Activated T-helper 1 cell treated with anti-CD3 and anti-CD28 coated beads, Interleukin-12 subunit alpha, Interleukin-12 subunit beta, Interleukin-2, Interleukin-4 antibody, amounts not matched to agents 30 ng/mL and 10 ng/mL and 1 ng/mL, durations not matched to agents 14 hours and 24 hours and 36 hours (primary cell): ENCODE measurements around the gene MS4A8. TPM values are rescaled to one million over a fixed set of nuclear protein-coding genes. Genes with fewer than 3 reads are reported as not detected.
"Not testable (repeated sequence)": the region's sequence is repeated elsewhere in the genome, so short reads cannot be mapped to it uniquely, and the experiment has no call there.

Source experiments
- DNase-seq: peaks from one replicate; pipeline ENCODE4 v3.0.0; 2021; ENCODE audit warnings: low spot score
- H3K27ac Mint-ChIP-seq: one replicate; pipeline ENCODE4 v1.8.0; 2021; ENCODE audit warnings: mild to moderate bottlenecking, mixed read lengths
- H3K27me3 Mint-ChIP-seq: one replicate; pipeline ENCODE4 v1.8.0; 2022; ENCODE audit warnings: mild to moderate bottlenecking, moderate library complexity, mixed read lengths; ENCODE audit not compliant: insufficient read depth
- H3K36me3 Mint-ChIP-seq: one replicate; pipeline ENCODE4 v1.8.0; 2021; ENCODE audit warnings: low read depth, mixed read lengths
- H3K4me1 Mint-ChIP-seq: one replicate; pipeline ENCODE4 v1.8.0; 2021; ENCODE audit warnings: low read depth, mixed read lengths
- H3K4me3 Mint-ChIP-seq: one replicate; pipeline ENCODE4 v1.8.0; 2021; ENCODE audit warnings: mild to moderate bottlenecking, moderate library complexity, mixed read lengths
- H3K9me3 Mint-ChIP-seq: one replicate; pipeline ENCODE4 v1.8.0; 2021; ENCODE audit warnings: mixed read lengths
- intact Hi-C: fragments of 100-400 bp; cut with micrococcal nuclease; formaldehyde crosslinking; loops from one replicate; pipeline ENCODE4 v1.15.1; 2024
- total RNA-seq: library from RNA; stranded (reverse); gene quantifications from 2 replicates; pipeline ENCODE4 v1.2.3, GENCODE V29; 2022

The MS4A8 gene, protein sequence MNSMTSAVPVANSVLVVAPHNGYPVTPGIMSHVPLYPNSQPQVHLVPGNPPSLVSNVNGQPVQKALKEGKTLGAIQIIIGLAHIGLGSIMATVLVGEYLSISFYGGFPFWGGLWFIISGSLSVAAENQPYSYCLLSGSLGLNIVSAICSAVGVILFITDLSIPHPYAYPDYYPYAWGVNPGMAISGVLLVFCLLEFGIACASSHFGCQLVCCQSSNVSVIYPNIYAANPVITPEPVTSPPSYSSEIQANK
- total RNA-seq = not detected in 2 replicates

DNA sequence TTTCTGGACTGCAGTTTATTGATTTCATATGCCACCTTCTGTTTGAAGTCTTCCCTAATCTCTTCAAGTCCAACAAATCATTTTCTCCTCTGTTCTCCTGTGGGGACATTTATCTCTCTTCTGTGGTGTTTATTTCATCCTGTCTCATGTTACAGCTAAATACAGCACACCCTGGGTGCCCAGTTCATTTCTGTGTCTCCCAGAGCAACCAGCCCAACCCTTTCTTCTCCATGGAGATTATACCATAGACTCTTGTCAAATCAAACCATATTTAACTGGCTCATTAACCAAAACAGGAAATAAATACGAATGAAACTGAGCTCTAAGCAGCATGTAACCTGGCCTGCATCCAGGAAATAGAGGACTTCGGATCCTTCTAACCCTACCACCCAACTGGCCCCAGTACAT, at the start of gene MS4A8:
Gene MS4A8 (plus strand): TSS at position 329 of the 408 bp plus-strand sequence. CDS start 1,249 bp downstream, outside the sequence.
- no peaks in the 10 kb centered on the region for H3K36me3 Mint-ChIP-seq
- H3K4me3 Mint-ChIP-seq = no peak within 1 kb of the TSS
- H3K9me3 Mint-ChIP-seq = no peaks in the 10 kb centered on the region
- H3K27ac Mint-ChIP-seq = no peak within 1 kb of the TSS
- intact Hi-C loops = no loop called here
- no peaks in the 10 kb centered on the region for H3K4me1 Mint-ChIP-seq
- DNase-seq = no peak
- peaks cover 5% of the 10 kb centered on the region for H3K27me3 Mint-ChIP-seq

DNA sequence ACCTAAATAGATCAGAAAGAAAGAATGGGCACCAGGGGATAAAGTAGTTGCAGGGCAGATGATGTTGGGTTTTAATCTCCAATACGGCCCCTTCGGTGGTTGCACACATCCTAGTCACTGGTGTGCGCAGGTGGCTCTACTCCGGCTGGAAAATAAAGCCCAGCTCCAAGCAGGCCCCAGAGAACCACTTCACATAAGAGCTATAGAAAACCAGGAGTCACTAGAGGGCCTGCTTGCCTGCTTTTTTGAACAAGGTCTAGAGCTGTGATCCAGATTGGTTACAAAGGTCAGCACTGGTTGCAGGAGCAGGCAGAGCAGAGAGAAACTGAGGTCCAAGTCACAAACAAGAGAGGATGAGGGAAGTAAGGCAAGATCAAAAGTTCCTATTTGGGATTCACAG, 41.5 kb upstream of the MS4A8 start:
- H3K4me3 Mint-ChIP-seq = no peak overlapping the region
- no peaks in the 10 kb centered on the region for H3K27me3 Mint-ChIP-seq
- DNase-seq = no peak
- H3K27ac Mint-ChIP-seq = no peak overlapping the region
- H3K9me3 Mint-ChIP-seq = no peaks in the 10 kb centered on the region
- intact Hi-C loops = no loop called here
- no peaks in the 10 kb centered on the region for H3K36me3 Mint-ChIP-seq
- no peaks in the 10 kb centered on the region for H3K4me1 Mint-ChIP-seq

DNA sequence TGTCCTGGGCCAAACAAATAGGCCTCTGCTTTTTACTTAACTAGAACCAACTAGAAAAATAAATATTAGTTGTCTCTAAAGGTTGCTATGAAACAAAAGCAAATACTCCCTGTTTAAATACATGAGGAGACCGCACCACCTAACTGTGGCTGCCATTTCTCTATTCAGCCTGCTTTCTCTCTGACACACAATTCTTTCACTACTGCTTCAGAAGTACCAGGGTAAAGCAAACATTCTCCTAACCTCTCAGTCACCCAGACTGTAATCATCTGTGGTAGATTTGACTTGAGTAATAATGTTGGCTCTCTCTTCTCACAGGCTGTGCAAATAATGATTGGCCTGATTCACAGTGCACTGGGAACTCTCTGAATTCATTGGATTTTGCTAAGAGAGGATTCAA, 41.0 kb upstream of the MS4A8 start:
- DNase-seq = no peak
- H3K9me3 Mint-ChIP-seq = no peaks in the 10 kb centered on the region
- H3K4me1 Mint-ChIP-seq = no peaks in the 10 kb centered on the region
- H3K36me3 Mint-ChIP-seq = no peaks in the 10 kb centered on the region
- no peaks in the 10 kb centered on the region for H3K27me3 Mint-ChIP-seq
- no peak overlapping the region for H3K4me3 Mint-ChIP-seq
- H3K27ac Mint-ChIP-seq = no peak overlapping the region
- intact Hi-C loops = no loop called here

DNA sequence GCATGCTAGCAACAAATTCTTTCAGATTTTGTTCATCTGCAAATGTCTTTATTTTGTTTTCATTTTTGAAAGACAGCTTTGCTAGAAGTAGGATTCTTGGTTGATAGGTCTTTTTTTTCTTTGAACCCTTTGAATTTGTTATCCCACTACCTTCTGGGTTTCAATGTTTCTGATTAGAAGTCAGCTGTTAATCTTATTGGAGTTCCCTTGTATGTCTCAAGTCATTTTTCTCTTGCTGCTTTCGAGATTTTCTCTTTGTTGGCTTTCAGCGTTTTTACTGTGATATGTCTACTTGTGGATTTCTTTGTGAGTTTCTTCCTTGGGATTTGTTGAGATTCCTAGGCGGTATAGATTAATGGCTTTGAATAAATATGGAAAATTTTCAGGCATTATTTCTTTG, 27.2 kb upstream of the MS4A8 start:
- Mint-ChIP-seq H3K4me3 (no peak overlapping the region), H3K9me3 (peaks cover 23% of the 10 kb centered on the region), H3K36me3 (no peaks in the 10 kb centered on the region), H3K27ac (no peak overlapping the region), H3K27me3 (no peaks in the 10 kb centered on the region), H3K4me1 (no peaks in the 10 kb centered on the region)
- intact Hi-C loops = no loop called here
- no peak for DNase-seq

DNA sequence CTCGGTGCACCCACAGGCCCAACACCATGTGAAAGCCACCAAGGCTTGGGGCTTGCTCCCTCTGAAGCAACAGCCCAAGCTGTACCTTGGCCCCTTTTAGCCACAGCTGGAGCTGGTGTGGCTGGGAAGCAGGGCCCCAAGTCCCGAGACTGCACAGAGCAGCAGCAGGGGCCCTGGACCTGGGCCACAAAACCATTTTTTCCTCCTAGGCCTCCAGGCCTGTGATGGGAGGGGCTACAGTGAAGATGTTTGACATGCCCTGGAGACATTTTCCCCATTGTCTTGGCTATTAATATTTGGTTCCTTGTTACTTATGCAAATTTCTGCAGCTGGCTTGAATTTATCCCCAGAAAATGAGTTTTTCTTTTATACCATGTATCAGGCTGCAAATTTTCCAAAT, 21.2 kb upstream of the MS4A8 start:
- H3K4me3 Mint-ChIP-seq, H3K27ac Mint-ChIP-seq, H3K27me3 Mint-ChIP-seq, intact Hi-C loops, H3K4me1 Mint-ChIP-seq, DNase-seq, H3K36me3 Mint-ChIP-seq: not testable (repeated sequence)
- H3K9me3 Mint-ChIP-seq = peaks cover 32% of the 10 kb centered on the region

DNA sequence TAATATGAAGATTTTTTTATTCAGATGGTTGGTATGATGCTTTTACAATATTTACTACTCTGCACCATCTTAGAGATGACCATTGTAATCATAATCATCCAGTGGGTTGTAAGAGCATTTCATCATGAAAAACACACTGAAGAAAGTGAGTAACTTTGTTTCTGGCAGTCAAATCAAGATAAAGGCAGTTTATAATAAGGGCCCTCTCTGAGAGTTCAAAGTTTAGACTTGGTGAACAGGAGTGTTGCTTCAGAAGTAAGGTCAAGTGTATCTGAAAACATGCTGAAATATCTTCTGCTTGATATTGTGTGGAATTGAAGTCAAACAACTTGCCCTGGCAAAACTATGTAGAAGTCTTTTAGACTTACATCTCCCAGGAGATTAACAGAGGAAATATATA, 19.5 kb upstream of the MS4A8 start:
- intact Hi-C loops = no loop called here
- H3K36me3 Mint-ChIP-seq = no peaks in the 10 kb centered on the region
- no peak overlapping the region for H3K27ac Mint-ChIP-seq
- H3K4me1 Mint-ChIP-seq = no peaks in the 10 kb centered on the region
- no peaks in the 10 kb centered on the region for H3K27me3 Mint-ChIP-seq
- H3K9me3 Mint-ChIP-seq = peaks cover 26% of the 10 kb centered on the region
- H3K4me3 Mint-ChIP-seq = no peak overlapping the region
- DNase-seq = no peak

DNA sequence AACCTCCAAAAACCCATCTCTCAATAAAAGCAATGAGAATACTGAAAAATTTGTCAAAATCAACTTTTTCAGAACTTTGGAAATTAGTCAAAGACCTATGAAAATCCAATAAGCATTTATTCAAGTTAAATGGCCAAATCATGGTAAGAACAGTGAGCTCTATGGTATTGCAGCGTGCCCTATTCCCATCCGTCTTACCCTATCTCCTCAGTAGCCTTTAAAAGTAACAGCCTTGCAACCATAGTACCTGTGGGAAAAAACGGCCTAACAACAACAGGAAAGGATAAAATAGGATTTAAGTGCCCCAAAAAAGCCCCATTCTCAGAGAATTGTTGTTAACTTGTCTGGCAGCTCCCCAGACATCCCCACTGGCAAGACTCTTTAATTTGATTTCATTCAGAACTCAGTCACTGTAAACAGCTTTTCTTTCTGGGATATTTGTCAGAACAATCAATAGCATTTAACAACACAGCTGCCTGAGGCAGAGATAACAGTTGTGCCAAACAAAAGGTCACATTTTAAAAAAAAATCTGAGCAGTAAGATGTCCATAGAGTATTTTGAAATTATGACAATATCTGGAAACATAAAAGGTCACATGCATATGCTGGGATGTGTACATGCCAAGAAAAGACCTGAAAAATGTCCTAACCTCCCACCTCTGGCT, 18.8 kb upstream of the MS4A8 start:
- peaks cover 26% of the 10 kb centered on the region for H3K9me3 Mint-ChIP-seq
- H3K4me1 Mint-ChIP-seq = no peaks in the 10 kb centered on the region
- H3K36me3 Mint-ChIP-seq = no peaks in the 10 kb centered on the region
- intact Hi-C loops = no loop called here
- no peak overlapping the region for H3K27ac Mint-ChIP-seq
- H3K4me3 Mint-ChIP-seq = no peak overlapping the region
- no peak for DNase-seq
- peaks cover 2% of the 10 kb centered on the region for H3K27me3 Mint-ChIP-seq

DNA sequence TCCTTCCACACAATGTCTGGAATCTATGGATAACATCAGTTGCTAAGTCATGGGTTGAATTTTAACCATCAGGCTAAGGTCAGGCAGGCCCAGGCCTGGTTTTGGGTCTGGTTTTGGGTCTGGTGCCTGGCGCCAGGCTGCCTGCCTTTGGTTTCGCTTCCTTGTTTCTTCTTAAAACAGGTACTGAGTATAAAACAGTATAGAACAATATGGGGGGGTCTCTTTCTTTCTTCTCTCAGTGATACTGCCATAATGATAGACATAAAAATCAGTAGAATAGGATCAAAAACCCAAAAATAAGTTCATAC, 14.9 kb upstream of the MS4A8 start:
- H3K9me3 Mint-ChIP-seq, H3K36me3 Mint-ChIP-seq, H3K27ac Mint-ChIP-seq, DNase-seq, intact Hi-C loops, H3K4me3 Mint-ChIP-seq, H3K27me3 Mint-ChIP-seq, H3K4me1 Mint-ChIP-seq: not testable (repeated sequence)

DNA sequence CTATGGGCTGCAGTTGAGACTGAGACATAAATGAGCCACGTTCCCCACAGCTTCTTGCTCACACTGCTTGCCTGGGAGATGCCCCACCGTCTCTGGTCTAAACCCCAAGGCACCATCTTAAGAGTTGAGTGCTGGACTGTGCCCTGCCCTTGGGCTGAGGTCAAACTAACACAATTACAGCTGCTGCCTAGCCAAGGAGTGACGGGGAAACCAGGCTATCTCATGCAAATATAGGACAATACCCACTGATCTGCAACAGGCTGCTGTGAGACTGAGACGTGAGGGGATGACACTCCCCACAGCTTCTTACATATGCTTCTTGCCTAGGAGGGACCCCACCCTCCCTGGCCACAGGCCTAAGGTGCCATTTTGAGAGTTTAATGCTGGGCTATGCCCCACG, 7.8 kb upstream of the MS4A8 start:
- no peak overlapping the region for H3K4me3 Mint-ChIP-seq
- DNase-seq = no peak
- no peaks in the 10 kb centered on the region for H3K4me1 Mint-ChIP-seq
- peaks cover 5% of the 10 kb centered on the region for H3K27me3 Mint-ChIP-seq
- H3K9me3 Mint-ChIP-seq = no peaks in the 10 kb centered on the region
- no peak overlapping the region for H3K27ac Mint-ChIP-seq
- no peaks in the 10 kb centered on the region for H3K36me3 Mint-ChIP-seq
- intact Hi-C loops = no loop called here

DNA sequence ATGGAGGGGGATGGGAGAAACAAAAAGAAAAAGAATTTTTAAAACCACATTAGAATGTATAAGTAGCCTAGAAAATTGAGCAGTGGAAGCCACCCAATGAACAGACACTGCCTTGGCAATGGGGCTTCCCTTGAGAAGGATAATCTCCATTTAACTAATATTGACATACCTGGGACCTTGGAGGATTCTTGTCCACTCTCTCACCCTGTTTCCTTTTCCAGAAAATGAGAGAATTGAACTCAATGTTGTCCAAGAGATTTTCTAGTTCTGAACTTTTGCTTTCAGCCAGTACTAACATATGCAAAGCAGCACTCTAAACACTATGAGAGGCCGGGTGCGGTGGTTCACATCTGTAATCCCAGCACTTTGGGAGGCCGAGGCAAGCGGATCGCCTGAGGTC, 524 bp downstream of the MS4A8 start:
- peaks cover 5% of the 10 kb centered on the region for H3K27me3 Mint-ChIP-seq
- DNase-seq = no peak
- no peaks in the 10 kb centered on the region for H3K36me3 Mint-ChIP-seq
- no peaks in the 10 kb centered on the region for H3K4me1 Mint-ChIP-seq
- H3K27ac Mint-ChIP-seq = no peak overlapping the region
- intact Hi-C loops = no loop called here
- H3K9me3 Mint-ChIP-seq = no peaks in the 10 kb centered on the region
- no peak overlapping the region for H3K4me3 Mint-ChIP-seq

DNA sequence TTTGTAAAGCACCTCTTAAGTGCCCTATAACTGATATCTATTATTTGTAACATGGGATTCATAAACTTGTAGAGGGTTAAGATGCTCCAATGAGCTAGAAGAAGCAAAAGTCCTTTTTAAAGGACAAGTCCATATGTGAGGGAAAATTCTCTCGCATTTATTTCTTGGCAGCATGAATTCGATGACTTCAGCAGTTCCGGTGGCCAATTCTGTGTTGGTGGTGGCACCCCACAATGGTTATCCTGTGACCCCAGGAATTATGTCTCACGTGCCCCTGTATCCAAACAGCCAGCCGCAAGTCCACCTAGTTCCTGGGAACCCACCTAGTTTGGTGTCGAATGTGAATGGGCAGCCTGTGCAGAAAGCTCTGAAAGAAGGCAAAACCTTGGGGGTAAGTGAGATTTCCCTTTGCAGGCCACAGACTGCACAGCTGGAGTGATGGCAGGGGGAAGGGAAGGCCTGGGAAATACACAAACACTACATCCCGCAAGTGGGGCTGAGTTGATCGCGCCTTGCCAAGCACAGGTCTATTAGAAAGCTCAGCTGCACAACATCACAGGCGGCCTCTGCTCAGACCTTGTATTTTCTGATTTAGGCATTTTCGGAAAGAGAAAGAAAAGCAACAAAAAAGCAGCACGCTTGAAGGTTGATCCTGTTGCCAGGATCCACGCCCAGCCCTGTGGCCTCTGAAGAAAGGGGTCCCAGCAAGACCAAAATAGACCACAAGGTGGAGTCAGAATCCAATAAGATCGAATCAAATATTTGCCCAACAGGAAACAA, 1.5 kb downstream of the MS4A8 start:
- H3K36me3 Mint-ChIP-seq = no peaks in the 10 kb centered on the region
- no peak overlapping the region for H3K4me3 Mint-ChIP-seq
- no peak for DNase-seq
- no peaks in the 10 kb centered on the region for H3K4me1 Mint-ChIP-seq
- no peaks in the 10 kb centered on the region for H3K9me3 Mint-ChIP-seq
- H3K27ac Mint-ChIP-seq = no peak overlapping the region
- H3K27me3 Mint-ChIP-seq = no peaks in the 10 kb centered on the region
- intact Hi-C loops = no loop called here

DNA sequence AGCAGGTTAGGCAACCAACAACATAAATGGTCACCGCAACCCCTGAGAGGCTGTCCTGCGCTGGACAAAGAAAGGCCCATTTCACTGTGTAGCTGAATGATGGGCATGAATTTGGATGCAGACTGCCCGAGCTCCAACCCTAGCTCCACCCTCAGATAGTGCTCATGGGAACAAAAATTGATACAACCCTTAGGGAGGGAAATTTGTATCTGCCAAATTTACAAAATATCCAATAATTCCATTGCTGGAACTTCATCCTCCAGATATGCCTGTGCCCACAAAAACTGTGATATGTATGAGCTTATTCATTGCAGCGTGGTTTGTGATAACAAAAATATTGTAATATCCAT, 2.0 kb downstream of the MS4A8 start:
- intact Hi-C loops = no loop called here
- H3K4me1 Mint-ChIP-seq = no peaks in the 10 kb centered on the region
- H3K27ac Mint-ChIP-seq = no peak overlapping the region
- H3K9me3 Mint-ChIP-seq = no peaks in the 10 kb centered on the region
- H3K27me3 Mint-ChIP-seq = no peaks in the 10 kb centered on the region
- no peak for DNase-seq
- no peaks in the 10 kb centered on the region for H3K36me3 Mint-ChIP-seq
- H3K4me3 Mint-ChIP-seq = no peak overlapping the region

DNA sequence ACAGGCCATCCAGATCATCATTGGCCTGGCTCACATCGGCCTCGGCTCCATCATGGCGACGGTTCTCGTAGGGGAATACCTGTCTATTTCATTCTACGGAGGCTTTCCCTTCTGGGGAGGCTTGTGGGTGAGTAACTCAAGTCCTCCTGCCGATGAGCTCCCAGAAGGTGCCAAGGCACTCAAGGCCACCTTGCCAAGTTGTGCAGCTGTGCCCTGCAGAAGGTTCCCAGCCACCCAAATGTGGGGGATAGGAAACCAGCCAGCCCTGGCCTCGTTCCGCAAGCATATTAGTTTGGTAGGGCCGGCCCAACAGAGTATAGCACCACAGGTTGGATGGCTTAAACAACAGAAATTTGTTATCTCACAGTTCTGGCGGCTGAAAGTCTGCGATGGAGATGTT, 4.0 kb downstream of the MS4A8 start:
- Mint-ChIP-seq H3K27me3 (no peaks in the 10 kb centered on the region), H3K9me3 (no peaks in the 10 kb centered on the region), H3K4me3 (no peak overlapping the region), H3K36me3 (no peaks in the 10 kb centered on the region), H3K4me1 (no peaks in the 10 kb centered on the region), H3K27ac (no peak overlapping the region)
- intact Hi-C loops = no loop called here
- DNase-seq = no peak
